ENCODE results near the gene ACSF2. TPM values are rescaled to one million over a fixed set of nuclear protein-coding genes. Genes with fewer than 3 reads are reported as not detected.

The ACSF2 gene
- polyA plus RNA-seq, 1 of the 3 experiments (the other 2 are of a cell fraction), result 46.6 TPM

DNA sequence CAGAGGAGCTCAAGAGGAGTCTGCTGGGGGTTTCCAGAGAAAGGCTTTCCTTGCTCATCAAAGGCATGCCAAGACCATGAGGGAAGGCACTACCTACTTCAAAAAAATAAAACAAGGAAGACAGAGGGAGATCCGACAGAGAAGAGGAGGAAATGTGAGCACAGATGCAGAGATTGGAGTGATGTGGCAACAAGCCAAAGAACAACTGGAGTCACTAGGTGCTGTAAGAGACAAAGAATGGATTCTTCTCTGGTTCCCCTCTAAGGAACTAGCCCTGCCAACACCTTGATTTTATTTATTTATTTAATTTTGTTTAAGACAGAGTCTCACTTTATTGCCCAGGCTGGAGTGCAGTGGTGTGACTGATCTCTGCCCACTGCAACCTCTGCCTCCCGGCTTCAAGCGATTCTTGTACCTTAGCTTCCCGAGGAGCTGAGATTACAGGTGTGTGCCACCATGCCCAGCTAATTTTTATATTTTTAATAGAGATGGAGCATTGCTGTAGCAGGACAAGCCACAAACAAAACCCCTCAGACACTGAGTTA, 13.8 kb upstream of the ACSF2 start:
- Histone ChIP-seq H3K4me2 (no peak overlapping the region), H3K36me3 (replicated peaks in 1 of 2; ENCODE audit: control insufficient read depth in 1 of 2, insufficient read depth in 2 of 2, low read length in 1 of 2) (no peaks in the 10 kb centered on the region), H3K9ac (no peak overlapping the region), H3K27ac (ENCODE audit: low read depth in 2 of 2, low read length in 1 of 2) (no peak overlapping the region), H3K9me2 (no peaks in the 10 kb centered on the region), H3K4me1 (ENCODE audit: control insufficient read depth in 1 of 2, insufficient read depth in 2 of 2, low read depth in 1 of 2, low read length in 1 of 2) (no peaks in the 10 kb centered on the region), H4K20me1 (ENCODE audit: insufficient read depth) (no peaks in the 10 kb centered on the region), H2AFZ (ENCODE audit: low read depth) (no peak overlapping the region), H3K79me2 (ENCODE audit: insufficient read depth) (no peaks in the 10 kb centered on the region), H3F3A (replicated peaks; ENCODE audit: insufficient read depth) (no peaks in the 10 kb centered on the region), H3K4me3 (ENCODE audit: low read depth in 2 of 2, low read length in 1 of 2) (no peak overlapping the region), H3K27me3 (ENCODE audit: insufficient read depth) (peaks cover 7% of the 10 kb centered on the region; the same call in 1 of the 2 replicates), H3K9me3 (no peaks in the 10 kb centered on the region)
- TF ChIP-seq GABPA (IDR thresholded peaks at IDR 0.05; ENCODE audit: low read depth) (no peak), JUND (IDR thresholded peaks at IDR 0.05) (no peak)
- TF ChIP-seq, protein P1, sequence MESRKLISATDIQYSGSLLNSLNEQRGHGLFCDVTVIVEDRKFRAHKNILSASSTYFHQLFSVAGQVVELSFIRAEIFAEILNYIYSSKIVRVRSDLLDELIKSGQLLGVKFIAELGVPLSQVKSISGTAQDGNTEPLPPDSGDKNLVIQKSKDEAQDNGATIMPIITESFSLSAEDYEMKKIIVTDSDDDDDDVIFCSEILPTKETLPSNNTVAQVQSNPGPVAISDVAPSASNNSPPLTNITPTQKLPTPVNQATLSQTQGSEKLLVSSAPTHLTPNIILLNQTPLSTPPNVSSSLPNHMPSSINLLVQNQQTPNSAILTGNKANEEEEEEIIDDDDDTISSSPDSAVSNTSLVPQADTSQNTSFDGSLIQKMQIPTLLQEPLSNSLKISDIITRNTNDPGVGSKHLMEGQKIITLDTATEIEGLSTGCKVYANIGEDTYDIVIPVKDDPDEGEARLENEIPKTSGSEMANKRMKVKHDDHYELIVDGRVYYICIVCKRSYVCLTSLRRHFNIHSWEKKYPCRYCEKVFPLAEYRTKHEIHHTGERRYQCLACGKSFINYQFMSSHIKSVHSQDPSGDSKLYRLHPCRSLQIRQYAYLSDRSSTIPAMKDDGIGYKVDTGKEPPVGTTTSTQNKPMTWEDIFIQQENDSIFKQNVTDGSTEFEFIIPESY (IDR thresholded peaks at IDR 0.05; ENCODE audit: borderline replicate concordance, low read depth), result no peak
- TF ChIP-seq, protein P2, sequence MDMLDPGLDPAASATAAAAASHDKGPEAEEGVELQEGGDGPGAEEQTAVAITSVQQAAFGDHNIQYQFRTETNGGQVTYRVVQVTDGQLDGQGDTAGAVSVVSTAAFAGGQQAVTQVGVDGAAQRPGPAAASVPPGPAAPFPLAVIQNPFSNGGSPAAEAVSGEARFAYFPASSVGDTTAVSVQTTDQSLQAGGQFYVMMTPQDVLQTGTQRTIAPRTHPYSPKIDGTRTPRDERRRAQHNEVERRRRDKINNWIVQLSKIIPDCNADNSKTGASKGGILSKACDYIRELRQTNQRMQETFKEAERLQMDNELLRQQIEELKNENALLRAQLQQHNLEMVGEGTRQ (IDR thresholded peaks at IDR 0.05; ENCODE audit: borderline replicate concordance, low read depth, low read length), result no peak
- CTCF ChIA-PET, result interaction anchor here (0.9 to 9.4 kb wide), 3 partner anchors 13 to 531 kb away, joined by 3 to 80 read pairs (median 3); partner anchors contain the start of gene LRRC59
- POLR2A ChIA-PET, result no interaction called here
- WGBS (ENCODE audit: low lambda C conversion rate), result 72% methylated on average over 4 of the region's 4 CpGs
- DNase-seq, result no peak

DNA sequence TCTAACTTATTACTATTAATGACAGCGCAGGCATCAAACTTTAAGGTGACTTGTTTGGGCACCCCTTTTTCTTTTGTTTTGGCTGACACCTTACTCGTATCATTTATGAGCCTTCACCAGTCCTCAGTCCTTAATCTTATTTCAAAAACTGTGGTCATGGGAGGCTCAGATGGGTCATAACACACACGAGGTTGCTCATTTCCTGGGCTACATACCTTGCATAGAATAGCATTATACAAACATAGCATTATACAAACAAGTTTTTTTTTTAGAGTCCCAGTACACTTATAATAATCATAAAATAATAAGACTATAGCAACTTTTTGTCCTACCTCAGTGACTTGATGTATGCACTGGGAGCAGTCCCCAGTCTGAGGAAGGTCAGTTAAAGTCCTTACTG, 11.2 kb upstream of the ACSF2 start:
- POLR2A ChIA-PET, result no interaction called here
- CTCF ChIA-PET, result interaction anchor here (0.6 kb wide), 1 partner anchor 10 kb away, joined by 4 read pairs; no protein-coding TSS in a partner anchor
- TF ChIP-seq EP300 (IDR thresholded peaks at IDR 0.05; ENCODE audit: borderline replicate concordance in 1 of 2, low read depth in 1 of 2, low read length in 1 of 2) (no peak), RCOR1 (IDR thresholded peaks at IDR 0.05; ENCODE audit: low read length) (no peak), RFX5 (IDR thresholded peaks at IDR 0.05; ENCODE audit: low read length) (no peak), FOSL2 (IDR thresholded peaks at IDR 0.05; ENCODE audit: borderline replicate concordance, low read depth) (no peak), NRF1 (IDR thresholded peaks at IDR 0.05; ENCODE audit: low read depth, low read length) (no peak), CHD2 (IDR thresholded peaks at IDR 0.05; ENCODE audit: low read length, partially characterized antibody) (no peak), SIN3A (IDR thresholded peaks at IDR 0.05; ENCODE audit: borderline replicate concordance, low read depth, low read length) (no peak), FOXM1 (IDR thresholded peaks at IDR 0.05; ENCODE audit: low read depth) (no peak), TAF1 (IDR thresholded peaks at IDR 0.05; ENCODE audit: borderline replicate concordance, low read depth, low read length) (no peak), RAD21 (IDR thresholded peaks at IDR 0.05; ENCODE audit: low read length) (no peak), SMC3 (IDR thresholded peaks at IDR 0.05; ENCODE audit: low read depth, low read length) (no peak)
- TF ChIP-seq, protein P3, sequence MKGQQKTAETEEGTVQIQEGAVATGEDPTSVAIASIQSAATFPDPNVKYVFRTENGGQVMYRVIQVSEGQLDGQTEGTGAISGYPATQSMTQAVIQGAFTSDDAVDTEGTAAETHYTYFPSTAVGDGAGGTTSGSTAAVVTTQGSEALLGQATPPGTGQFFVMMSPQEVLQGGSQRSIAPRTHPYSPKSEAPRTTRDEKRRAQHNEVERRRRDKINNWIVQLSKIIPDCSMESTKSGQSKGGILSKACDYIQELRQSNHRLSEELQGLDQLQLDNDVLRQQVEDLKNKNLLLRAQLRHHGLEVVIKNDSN (IDR thresholded peaks at IDR 0.05; ENCODE audit: borderline replicate concordance, low read depth), result no peak
- TF ChIP-seq, protein P4, sequence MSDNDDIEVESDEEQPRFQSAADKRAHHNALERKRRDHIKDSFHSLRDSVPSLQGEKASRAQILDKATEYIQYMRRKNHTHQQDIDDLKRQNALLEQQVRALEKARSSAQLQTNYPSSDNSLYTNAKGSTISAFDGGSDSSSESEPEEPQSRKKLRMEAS (IDR thresholded peaks at IDR 0.05; ENCODE audit: low read depth), result no peak
- TF ChIP-seq, protein P2 (IDR thresholded peaks at IDR 0.05; ENCODE audit: borderline replicate concordance, low read depth, low read length), result no peak
- TF ChIP-seq, protein P5, sequence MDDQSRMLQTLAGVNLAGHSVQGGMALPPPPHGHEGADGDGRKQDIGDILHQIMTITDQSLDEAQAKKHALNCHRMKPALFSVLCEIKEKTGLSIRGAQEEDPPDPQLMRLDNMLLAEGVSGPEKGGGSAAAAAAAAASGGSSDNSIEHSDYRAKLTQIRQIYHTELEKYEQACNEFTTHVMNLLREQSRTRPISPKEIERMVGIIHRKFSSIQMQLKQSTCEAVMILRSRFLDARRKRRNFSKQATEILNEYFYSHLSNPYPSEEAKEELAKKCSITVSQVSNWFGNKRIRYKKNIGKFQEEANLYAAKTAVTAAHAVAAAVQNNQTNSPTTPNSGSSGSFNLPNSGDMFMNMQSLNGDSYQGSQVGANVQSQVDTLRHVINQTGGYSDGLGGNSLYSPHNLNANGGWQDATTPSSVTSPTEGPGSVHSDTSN (IDR thresholded peaks at IDR 0.05), result no peak
- TF ChIP-seq, protein P1 (IDR thresholded peaks at IDR 0.05; ENCODE audit: borderline replicate concordance, low read depth), result no peak

More for the DNA sequence above, 11.2 kb upstream of the ACSF2 start:
- Histone ChIP-seq H3K27ac (ENCODE audit: low read depth in 2 of 2, low read length in 1 of 2) (no peak overlapping the region), H4K20me1 (ENCODE audit: insufficient read depth) (no peaks in the 10 kb centered on the region), H3K9me3 (no peaks in the 10 kb centered on the region), H3K36me3 (replicated peaks in 1 of 2; ENCODE audit: control insufficient read depth in 1 of 2, insufficient read depth in 2 of 2, low read length in 1 of 2) (no peaks in the 10 kb centered on the region), H2AFZ (ENCODE audit: low read depth) (no peak overlapping the region), H3K9ac (no peak overlapping the region), H3K4me2 (no peak overlapping the region), H3K79me2 (ENCODE audit: insufficient read depth) (no peaks in the 10 kb centered on the region), H3F3A (replicated peaks; ENCODE audit: insufficient read depth) (no peaks in the 10 kb centered on the region), H3K9me2 (no peaks in the 10 kb centered on the region), H3K4me1 (ENCODE audit: control insufficient read depth in 1 of 2, insufficient read depth in 2 of 2, low read depth in 1 of 2, low read length in 1 of 2) (no peaks in the 10 kb centered on the region), H3K4me3 (ENCODE audit: low read depth in 2 of 2, low read length in 1 of 2) (no peak overlapping the region), H3K27me3 (ENCODE audit: insufficient read depth) (no peaks in the 10 kb centered on the region; the same call in 1 of the 2 replicates)
- 61% methylated on average over 3 of the region's 3 CpGs for WGBS (ENCODE audit: low lambda C conversion rate)
- no peak for DNase-seq

Data from SK-N-SH (cell line).